GM12892 (cell line): ENCODE results near the gene AAK1.

Experiments used
- POLR2A ChIP-seq: IDR thresholded peaks from 2 replicates; pipeline ENCODE4 v1.6.1; 2011; ENCODE audit warnings: low read depth, low read length, control low read depth
- POLR2AphosphoS5 ChIP-seq: IDR thresholded peaks from 2 replicates; pipeline ENCODE4 v1.6.1; 2011; ENCODE audit warnings: low read depth, low read length, control low read depth
- TAF1 ChIP-seq: IDR thresholded peaks from 2 replicates; pipeline ENCODE4 v1.6.1; 2011; ENCODE audit warnings: low read depth, mild to moderate bottlenecking, control low read depth, low read length, borderline replicate concordance

DNA sequence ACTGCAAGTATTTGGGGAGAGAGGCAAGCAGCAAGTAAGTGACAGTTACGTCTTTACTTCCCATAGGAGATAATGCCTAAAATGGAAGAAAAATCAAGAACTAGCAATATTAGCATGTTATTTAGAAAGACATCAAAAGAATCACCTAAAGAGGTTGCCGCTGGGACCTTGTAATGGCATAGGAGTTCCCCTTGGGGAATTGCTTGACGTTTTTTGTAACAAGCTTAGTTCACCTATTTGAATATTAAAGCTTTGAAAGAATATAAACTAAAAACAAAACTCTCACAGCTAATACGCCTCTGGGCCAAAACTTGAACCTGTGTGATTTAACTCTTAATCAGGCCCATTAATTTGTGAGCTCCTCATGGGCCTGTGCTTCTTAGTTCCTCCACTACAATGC lies 89.0 kb downstream of the AAK1 start:
- TF ChIP-seq POLR2AphosphoS5 (no peak), POLR2A (no peak), TAF1 (no peak)
